ENCODE results near the gene CDH13. TPM values are rescaled to one million over a fixed set of nuclear protein-coding genes. Genes with fewer than 3 reads are reported as not detected.

The CDH13 gene
- total RNA-seq, 1 donor from 2014 or later: 81.1 TPM

GRCh38 chr16:82979406-82980111 is 352.8 kb downstream of the CDH13 start:
- H3K36me3 Mint-ChIP-seq (ENCODE audit: unreplicated experiment): peaks cover 15% of the 10 kb centered on the region
- TF ChIP-seq CTCF (IDR thresholded peaks at IDR 0.05; ENCODE audit: partially characterized antibody, unreplicated experiment): no peak
- peaks cover 7% of the 10 kb centered on the region for H3K9me3 Mint-ChIP-seq (ENCODE audit: unreplicated experiment)
- peaks cover 4% of the 10 kb centered on the region for H3K27me3 Mint-ChIP-seq (ENCODE audit: unreplicated experiment)
- DNase-seq: no peak
- H3K4me1 Mint-ChIP-seq (ENCODE audit: low read depth, unreplicated experiment): peaks cover 6% of the 10 kb centered on the region
- no peak overlapping the region for H3K4me3 Mint-ChIP-seq (ENCODE audit: unreplicated experiment)
- no peak overlapping the region for H3K27ac Mint-ChIP-seq (ENCODE audit: unreplicated experiment)

GRCh38 chr16:82980810-82981209 is 354.0 kb downstream of the CDH13 start:
- H3K4me3 Mint-ChIP-seq (ENCODE audit: unreplicated experiment): no peak overlapping the region
- H3K27ac Mint-ChIP-seq (ENCODE audit: unreplicated experiment): no peak overlapping the region
- no peak for TF ChIP-seq CTCF (IDR thresholded peaks at IDR 0.05; ENCODE audit: partially characterized antibody, unreplicated experiment)
- H3K27me3 Mint-ChIP-seq (ENCODE audit: unreplicated experiment): peaks cover under 1% of the 10 kb centered on the region
- peaks cover 5% of the 10 kb centered on the region for H3K4me1 Mint-ChIP-seq (ENCODE audit: low read depth, unreplicated experiment)
- DNase-seq: no peak
- H3K36me3 Mint-ChIP-seq (ENCODE audit: unreplicated experiment): peaks cover 16% of the 10 kb centered on the region
- peaks cover 7% of the 10 kb centered on the region for H3K9me3 Mint-ChIP-seq (ENCODE audit: unreplicated experiment)

GRCh38 chr16:82987767-82988166 is 361.0 kb downstream of the CDH13 start:
- H3K9me3 Mint-ChIP-seq (ENCODE audit: unreplicated experiment): no peaks in the 10 kb centered on the region
- peaks cover 12% of the 10 kb centered on the region for H3K4me1 Mint-ChIP-seq (ENCODE audit: low read depth, unreplicated experiment)
- no peak overlapping the region for H3K4me3 Mint-ChIP-seq (ENCODE audit: unreplicated experiment)
- no peaks in the 10 kb centered on the region for H3K27me3 Mint-ChIP-seq (ENCODE audit: unreplicated experiment)
- no peak overlapping the region for H3K27ac Mint-ChIP-seq (ENCODE audit: unreplicated experiment)
- TF ChIP-seq CTCF (IDR thresholded peaks at IDR 0.05; ENCODE audit: partially characterized antibody, unreplicated experiment): no peak
- DNase-seq: no peak
- H3K36me3 Mint-ChIP-seq (ENCODE audit: unreplicated experiment): peaks cover 4% of the 10 kb centered on the region

- H3K4me3 Mint-ChIP-seq (ENCODE audit: unreplicated experiment): no peak overlapping the region
- TF ChIP-seq CTCF (IDR thresholded peaks at IDR 0.05; ENCODE audit: partially characterized antibody, unreplicated experiment): no peak
- peaks cover 32% of the 10 kb centered on the region for H3K4me1 Mint-ChIP-seq (ENCODE audit: low read depth, unreplicated experiment)
- peaks cover 4% of the 10 kb centered on the region for H3K36me3 Mint-ChIP-seq (ENCODE audit: unreplicated experiment)
- H3K9me3 Mint-ChIP-seq (ENCODE audit: unreplicated experiment): peaks cover 6% of the 10 kb centered on the region
- peaks cover 5% of the 10 kb centered on the region for H3K27me3 Mint-ChIP-seq (ENCODE audit: unreplicated experiment)
- H3K27ac Mint-ChIP-seq (ENCODE audit: unreplicated experiment): no peak overlapping the region
- DNase-seq: no peak
Measured at GRCh38 chr16:82990155-82990554, 363.4 kb downstream of the CDH13 start.

- Mint-ChIP-seq H3K27ac (ENCODE audit: unreplicated experiment) (no peak overlapping the region), H3K36me3 (ENCODE audit: unreplicated experiment) (no peaks in the 10 kb centered on the region), H3K4me1 (ENCODE audit: low read depth, unreplicated experiment) (peaks cover 32% of the 10 kb centered on the region), H3K9me3 (ENCODE audit: unreplicated experiment) (peaks cover 6% of the 10 kb centered on the region), H3K4me3 (ENCODE audit: unreplicated experiment) (no peak overlapping the region), H3K27me3 (ENCODE audit: unreplicated experiment) (peaks cover 5% of the 10 kb centered on the region)
- DNase-seq: no peak
- TF ChIP-seq CTCF (IDR thresholded peaks at IDR 0.05; ENCODE audit: partially characterized antibody, unreplicated experiment): no peak
Measured at GRCh38 chr16:82991410-82991809, 364.6 kb downstream of the CDH13 start.
